WERI-Rb-1 (cell line): Measurements from ENCODE around the gene VWA5B1.

Experiments
- DNase-seq: peaks from one replicate; pipeline ENCODE4 v3.0.0-alpha.2; 2020
- H3K27ac ChIP-seq: fragments of 250-450 bp; sonication (Bioruptor Pico); 2 replicates; pipeline ENCODE4 v1.5.1; 2020; ENCODE audit warnings: mild to moderate bottlenecking, moderate library complexity
- H3K27me3 ChIP-seq: fragments of 250-450 bp; sonication (Bioruptor Pico); 2 replicates; pipeline ENCODE4 v1.5.1; 2021; ENCODE audit warnings: mild to moderate bottlenecking, low read depth, moderate library complexity; ENCODE audit not compliant: insufficient read depth, severe bottlenecking
- H3K36me3 ChIP-seq: fragments of 250-450 bp; sonication (Bioruptor Pico); 2 replicates; pipeline ENCODE4 v1.5.1; 2020; ENCODE audit warnings: mild to moderate bottlenecking, moderate library complexity
- H3K4me3 ChIP-seq: 2 replicates; pipeline ENCODE4 v1.5.1; 2011; ENCODE audit warnings: low read depth, mild to moderate bottlenecking, control low read depth, low read length
- H3K9me3 ChIP-seq: fragments of 250-450 bp; sonication (Bioruptor Pico); 2 replicates; pipeline ENCODE4 v1.5.1; 2021; ENCODE audit warnings: mild to moderate bottlenecking, moderate library complexity; ENCODE audit not compliant: severe bottlenecking
- CTCF ChIP-seq: IDR thresholded peaks from 2 replicates; pipeline ENCODE4 v1.5.1; 2011; ENCODE audit warnings: low read depth, mild to moderate bottlenecking, control low read depth, inconsistent platforms, low read length

Gene VWA5B1

GRCh38 chr1:20370698-20371097 is 80.0 kb downstream of the VWA5B1 start:
- no peak for DNase-seq
- peaks cover 15% of the 10 kb centered on the region for H3K27me3 ChIP-seq

GRCh38 chr1:20371411-20371810 is 80.7 kb downstream of the VWA5B1 start:
- DNase-seq, result no peak
- Histone ChIP-seq H3K4me3 (no peak overlapping the region), H3K36me3 (no peaks in the 10 kb centered on the region), H3K27ac (no peak overlapping the region), H3K27me3 (peaks cover 8% of the 10 kb centered on the region), H3K9me3 (no peaks in the 10 kb centered on the region)
- TF ChIP-seq CTCF, result no peak

More at GRCh38 chr1:20370698-20371097, 80.0 kb downstream of the VWA5B1 start:
- H3K9me3 ChIP-seq, result no peaks in the 10 kb centered on the region
- no peak for TF ChIP-seq CTCF
- no peak overlapping the region for H3K4me3 ChIP-seq
- H3K27ac ChIP-seq, result no peak overlapping the region
- no peaks in the 10 kb centered on the region for H3K36me3 ChIP-seq

GRCh38 chr1:20371883-20372282 is 81.2 kb downstream of the VWA5B1 start:
- Histone ChIP-seq H3K27me3 (peaks cover 8% of the 10 kb centered on the region), H3K27ac (no peak overlapping the region), H3K36me3 (no peaks in the 10 kb centered on the region), H3K4me3 (no peak overlapping the region), H3K9me3 (no peaks in the 10 kb centered on the region)
- DNase-seq, result no peak
- TF ChIP-seq CTCF, result no peak

GRCh38 chr1:20372676-20373075 is 82.0 kb downstream of the VWA5B1 start:
- no peaks in the 10 kb centered on the region for H3K9me3 ChIP-seq
- TF ChIP-seq CTCF, result no peak
- no peak for DNase-seq
- H3K27ac ChIP-seq, result no peak overlapping the region
- H3K27me3 ChIP-seq, result peaks cover 3% of the 10 kb centered on the region
- H3K4me3 ChIP-seq, result no peak overlapping the region
- H3K36me3 ChIP-seq, result no peaks in the 10 kb centered on the region

GRCh38 chr1:20373286-20373685 is 82.6 kb downstream of the VWA5B1 start:
- Histone ChIP-seq H3K36me3 (no peaks in the 10 kb centered on the region), H3K9me3 (no peaks in the 10 kb centered on the region), H3K27me3 (no peaks in the 10 kb centered on the region), H3K27ac (no peak overlapping the region), H3K4me3 (no peak overlapping the region)
- no peak for TF ChIP-seq CTCF
- no peak for DNase-seq

- no peak for DNase-seq
- no peak for TF ChIP-seq CTCF
- H3K9me3 ChIP-seq, result no peaks in the 10 kb centered on the region
- no peaks in the 10 kb centered on the region for H3K36me3 ChIP-seq
- H3K27ac ChIP-seq, result no peak overlapping the region
- no peak overlapping the region for H3K4me3 ChIP-seq
- no peaks in the 10 kb centered on the region for H3K27me3 ChIP-seq
Measured at GRCh38 chr1:20373764-20374163, 83.1 kb downstream of the VWA5B1 start.
